Endodermal cell (in vitro differentiated cells): ENCODE data around the gene RAB9B. TPM values are rescaled to one million over a fixed set of nuclear protein-coding genes. Genes with fewer than 3 reads are reported as not detected.
A peak's percentile ranks its signal among the peaks of the same experiment; 100 is the strongest.

ENCODE experiments used
- DNase-seq: peaks from one replicate; pipeline ENCODE4 v3.0.0-alpha.2; 2017
- H3K27ac ChIP-seq: 2 replicates; pipeline ENCODE4 v1.5.1; 2013; ENCODE audit warnings: mild to moderate bottlenecking, low read depth, low read length, moderate library complexity
- H3K27me3 ChIP-seq: 2 replicates; pipeline ENCODE4 v1.6.1; 2013; ENCODE audit warnings: mild to moderate bottlenecking, low read length, moderate library complexity; ENCODE audit not compliant: insufficient read depth, control insufficient read depth, poor library complexity, severe bottlenecking
- H3K36me3 ChIP-seq: 2 replicates; pipeline ENCODE4 v1.7.0; 2013; ENCODE audit warnings: mild to moderate bottlenecking, low read length, moderate library complexity; ENCODE audit not compliant: control insufficient read depth, insufficient read depth
- H3K4me1 ChIP-seq: one replicate; pipeline ENCODE4 v1.7.0; 2013; ENCODE audit warnings: low read length; ENCODE audit not compliant: control insufficient read depth, insufficient read depth
- H3K4me3 ChIP-seq: 2 replicates; pipeline ENCODE4 v1.5.1; 2013; ENCODE audit warnings: mild to moderate bottlenecking, low read length, moderate library complexity
- H3K9ac ChIP-seq: 2 replicates; pipeline ENCODE4 v1.6.1; 2013; ENCODE audit warnings: mild to moderate bottlenecking, low read length, moderate library complexity; ENCODE audit not compliant: poor library complexity, severe bottlenecking; ENCODE audit errors: extremely low read depth
- H3K9me3 ChIP-seq: 2 replicates; pipeline ENCODE4 v1.6.1; 2013; ENCODE audit warnings: mild to moderate bottlenecking, low read length, moderate library complexity; ENCODE audit not compliant: control insufficient read depth
- H3K27ac Mint-ChIP-seq: 2 replicates; pipeline ENCODE4 v1.8.0; 2020; ENCODE audit warnings: mixed read lengths
- H3K27me3 Mint-ChIP-seq: 2 replicates; pipeline ENCODE4 v1.8.0; 2021; ENCODE audit warnings: mild to moderate bottlenecking, mixed read lengths; ENCODE audit not compliant: insufficient read depth
- H3K36me3 Mint-ChIP-seq: 2 replicates; pipeline ENCODE4 v1.8.0; 2020; ENCODE audit warnings: low read depth, mixed read lengths
- H3K4me1 Mint-ChIP-seq: 2 replicates; pipeline ENCODE4 v1.8.0; 2020; ENCODE audit warnings: mixed read lengths
- H3K4me3 Mint-ChIP-seq: 2 replicates; pipeline ENCODE4 v1.8.0; 2020; ENCODE audit warnings: mild to moderate bottlenecking, moderate library complexity, mixed read lengths
- H3K9me3 Mint-ChIP-seq: 2 replicates; pipeline ENCODE4 v1.8.0; 2020; ENCODE audit warnings: mild to moderate bottlenecking, mixed read lengths
- WGBS, 2 experiments: methylation state at CpG; one replicate each; pipeline versions ENCODE4 v1.1.5 to v1.1.7; 2013; ENCODE audit warnings: missing lambda C conversion rate in 2 of 2, mixed read lengths in 1 of 2; ENCODE audit not compliant: insufficient coverage in 1 of 2, insufficient read length in 1 of 2; 5-methylcytosine and 5-hydroxymethylcytosine counted together
- long read RNA-seq, 4 experiments: library from polyadenylated mRNA in 2 of 4; library from RNA in 1 of 4; library from capped mRNA in 1 of 4; stranded (forward) in 3 of 4; unstranded in 1 of 4; transcript quantifications; one replicate each; pipeline ENCODE4 v2.0.0, GENCODE V29; 2020 to 2021; ENCODE audit warnings: inconsistent platforms in 1 of 4
- polyA plus RNA-seq, 2 experiments: library from polyadenylated mRNA; stranded (reverse); fragments of 50-300 nt; gene quantifications; one replicate each; pipeline ENCODE4 v1.2.3, GENCODE V29; 2013
- total RNA-seq, 2 donors: library from RNA; stranded (reverse); fragmentation: NEBNext Ultra II Directional in 1 of 2; extraction: Animal tissue kit (Norgen Biotek cat#: 25700) in 1 of 2; gene quantifications; 2 replicates in 1 of 2; 3 replicates in 1 of 2; pipeline ENCODE4 v1.2.1, GENCODE V29; 2021
- TF ChIP-seq, protein P1 (sequence below): fragments of 200-600 bp; sonication (generic); conservative IDR thresholded peaks from 2 replicates; pipeline ENCODE4 v1.5.0; 2021; ENCODE audit warnings: antibody characterized with exemption, mild to moderate bottlenecking

Gene RAB9B, protein sequence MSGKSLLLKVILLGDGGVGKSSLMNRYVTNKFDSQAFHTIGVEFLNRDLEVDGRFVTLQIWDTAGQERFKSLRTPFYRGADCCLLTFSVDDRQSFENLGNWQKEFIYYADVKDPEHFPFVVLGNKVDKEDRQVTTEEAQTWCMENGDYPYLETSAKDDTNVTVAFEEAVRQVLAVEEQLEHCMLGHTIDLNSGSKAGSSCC
- under 1 TPM; 0.42 to 0.64 TPM for total RNA-seq
- polyA plus RNA-seq (2013, experiment 1 of 2), result 2.0 TPM
- polyA plus RNA-seq (2013, experiment 2 of 2), result 1.8 TPM
- long read RNA-seq, experiment 1, result 0 reads
- long read RNA-seq, experiment 2, partial matches to known transcripts, result 0 of 3 reads
- long read RNA-seq, experiment 2, other reads (novel, unspliced or antisense), result 3 of 3 reads
- long read RNA-seq, experiment 3, result 0 reads
- long read RNA-seq, experiment 4, result 0 reads

DNA sequence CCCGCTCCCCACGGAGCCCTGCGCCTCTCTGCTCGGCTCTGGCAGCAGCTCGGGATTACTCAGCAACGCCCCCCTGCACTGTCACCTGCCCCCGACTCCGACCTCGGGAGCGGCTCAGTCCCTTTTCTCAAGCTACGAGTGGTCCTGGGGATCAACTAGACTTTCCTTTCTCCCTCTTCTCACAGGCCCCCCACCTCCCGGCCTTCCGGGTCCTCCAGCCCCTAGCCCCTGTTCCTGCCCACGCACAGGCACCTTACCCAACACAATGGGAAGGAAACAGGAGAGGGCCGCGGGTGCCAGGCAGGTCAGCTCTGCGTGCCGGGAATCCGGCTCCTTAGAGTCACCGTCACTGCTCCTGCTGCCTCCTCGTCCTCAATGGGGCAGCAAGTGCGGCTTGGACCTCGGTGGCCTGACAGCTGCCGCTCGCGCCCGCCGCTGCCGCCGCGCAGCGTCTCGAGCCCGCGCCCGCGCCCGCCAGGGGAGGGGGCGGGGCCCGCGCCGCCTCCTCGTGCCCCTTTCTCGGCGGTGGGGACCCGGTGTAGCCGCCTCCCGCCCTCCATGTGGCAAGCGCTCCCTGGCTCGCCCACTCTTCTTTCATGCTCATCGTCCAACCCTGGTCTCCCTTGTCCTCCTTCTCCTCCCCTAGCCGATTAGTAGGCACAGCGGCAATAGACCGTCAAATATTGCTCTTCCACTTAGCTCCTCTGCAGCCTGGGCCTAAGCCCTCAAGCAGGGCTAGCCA is at the start of gene RAB9B:
RAB9B (minus strand) TSS at position 455 of the 742 bp plus-strand sequence. CDS start 6,473 bp downstream, outside the sequence.
- Histone ChIP-seq H3K4me3 (peak within 1 kb of the TSS; percentile 82), H3K9ac (no peak within 1 kb of the TSS), H3K9me3 (no peaks in the 10 kb centered on the region), H3K27me3 (peaks cover 53% of the 10 kb centered on the region), H3K36me3 (no peaks in the 10 kb centered on the region), H3K4me1 (no peaks in the 10 kb centered on the region), H3K27ac (no peak within 1 kb of the TSS)
- Mint-ChIP-seq H3K36me3 (no peaks in the 10 kb centered on the region), H3K27ac (no peak within 1 kb of the TSS), H3K4me1 (peaks cover 3% of the 10 kb centered on the region), H3K27me3 (peaks cover 81% of the 10 kb centered on the region), H3K9me3 (no peaks in the 10 kb centered on the region), H3K4me3 (peak within 1 kb of the TSS; percentile 69)
- peak; percentile 93 for DNase-seq
- TF ChIP-seq, protein P1, sequence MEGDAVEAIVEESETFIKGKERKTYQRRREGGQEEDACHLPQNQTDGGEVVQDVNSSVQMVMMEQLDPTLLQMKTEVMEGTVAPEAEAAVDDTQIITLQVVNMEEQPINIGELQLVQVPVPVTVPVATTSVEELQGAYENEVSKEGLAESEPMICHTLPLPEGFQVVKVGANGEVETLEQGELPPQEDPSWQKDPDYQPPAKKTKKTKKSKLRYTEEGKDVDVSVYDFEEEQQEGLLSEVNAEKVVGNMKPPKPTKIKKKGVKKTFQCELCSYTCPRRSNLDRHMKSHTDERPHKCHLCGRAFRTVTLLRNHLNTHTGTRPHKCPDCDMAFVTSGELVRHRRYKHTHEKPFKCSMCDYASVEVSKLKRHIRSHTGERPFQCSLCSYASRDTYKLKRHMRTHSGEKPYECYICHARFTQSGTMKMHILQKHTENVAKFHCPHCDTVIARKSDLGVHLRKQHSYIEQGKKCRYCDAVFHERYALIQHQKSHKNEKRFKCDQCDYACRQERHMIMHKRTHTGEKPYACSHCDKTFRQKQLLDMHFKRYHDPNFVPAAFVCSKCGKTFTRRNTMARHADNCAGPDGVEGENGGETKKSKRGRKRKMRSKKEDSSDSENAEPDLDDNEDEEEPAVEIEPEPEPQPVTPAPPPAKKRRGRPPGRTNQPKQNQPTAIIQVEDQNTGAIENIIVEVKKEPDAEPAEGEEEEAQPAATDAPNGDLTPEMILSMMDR, result no peak
- 1% methylated on average over 54 of the region's 54 CpGs; no CpG with 5 or more reads in 1 of the 2 experiments for WGBS, 2 experiments

DNA sequence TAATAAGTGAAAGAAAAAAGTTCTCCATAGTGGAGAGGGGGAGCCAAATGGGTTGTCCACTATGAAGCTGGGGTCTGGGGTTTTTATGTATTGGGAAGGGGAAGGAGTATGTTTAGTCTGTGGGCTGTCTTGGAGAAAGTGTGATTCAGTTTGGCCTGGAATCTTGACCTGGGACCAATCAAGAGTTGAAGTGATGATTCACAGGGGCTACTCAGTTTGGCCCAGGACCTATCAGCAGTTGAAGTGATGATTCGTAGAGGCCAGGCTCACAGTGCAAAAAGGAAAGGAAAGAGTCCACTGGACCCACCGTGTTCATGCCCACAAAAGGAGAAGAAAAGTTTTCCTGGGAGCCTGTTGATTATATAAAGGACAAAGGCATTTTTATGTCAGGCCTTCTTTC is 47.3 kb upstream of the RAB9B start:
- Mint-ChIP-seq H3K4me1 (no peaks in the 10 kb centered on the region), H3K4me3 (no peak overlapping the region), H3K36me3 (no peaks in the 10 kb centered on the region), H3K27ac (no peak overlapping the region), H3K27me3 (peaks cover 15% of the 10 kb centered on the region), H3K9me3 (peaks cover 10% of the 10 kb centered on the region)
- WGBS, 2 experiments, result 89% methylated on average over 2 of the region's 2 CpGs; no CpG with 5 or more reads in 1 of the 2 experiments
- DNase-seq, result no peak
- TF ChIP-seq, protein P1, result no peak
- Histone ChIP-seq H3K9ac (no peak overlapping the region), H3K27ac (no peak overlapping the region), H3K27me3 (no peaks in the 10 kb centered on the region), H3K4me3 (no peak overlapping the region), H3K9me3 (no peaks in the 10 kb centered on the region), H3K36me3 (no peaks in the 10 kb centered on the region), H3K4me1 (no peaks in the 10 kb centered on the region)

DNA sequence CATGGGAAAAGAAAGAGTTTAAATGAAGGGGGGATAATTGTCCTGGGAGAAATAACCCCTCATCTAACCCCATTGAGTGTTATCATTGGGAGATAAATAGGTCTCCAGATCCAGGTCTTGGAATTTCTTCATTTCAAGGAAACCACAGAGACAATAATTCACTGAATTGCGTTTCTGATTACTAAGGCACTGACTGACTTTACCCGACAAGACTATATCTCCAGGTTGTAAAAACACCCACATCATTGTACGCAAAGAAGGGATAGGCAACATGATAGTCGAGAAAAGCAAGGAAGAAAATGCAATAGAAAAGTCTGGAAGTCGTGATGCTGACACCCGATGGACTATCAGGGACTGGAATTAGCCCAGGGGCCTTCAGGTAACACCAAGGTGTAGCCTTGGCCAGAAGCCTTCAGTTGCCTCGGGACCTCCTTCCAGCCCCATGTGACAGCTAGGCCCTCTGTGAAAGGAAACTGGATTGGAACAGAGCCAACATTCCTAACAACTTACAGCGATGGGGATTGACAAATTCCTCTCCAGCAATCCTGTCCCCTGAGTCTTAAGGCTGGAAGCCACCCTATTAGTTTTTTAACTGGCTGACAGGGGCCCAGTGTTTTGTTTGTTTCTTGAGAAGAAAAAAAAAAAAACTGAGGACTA is 46.5 kb upstream of the RAB9B start:
- H3K36me3 Mint-ChIP-seq, result no peaks in the 10 kb centered on the region
- Histone ChIP-seq H3K9ac (no peak overlapping the region), H3K4me3 (no peak overlapping the region), H3K36me3 (no peaks in the 10 kb centered on the region), H3K27me3 (no peaks in the 10 kb centered on the region), H3K9me3 (no peaks in the 10 kb centered on the region), H3K27ac (no peak overlapping the region), H3K4me1 (no peaks in the 10 kb centered on the region)
- peak; percentile 57 for DNase-seq
- peaks cover 10% of the 10 kb centered on the region for H3K9me3 Mint-ChIP-seq
- 92 to 100% methylated on average over 2 to 8 of the region's 8 CpGs for WGBS, 2 experiments
- TF ChIP-seq, protein P1, result no peak
- H3K27ac Mint-ChIP-seq, result no peak overlapping the region
- H3K4me3 Mint-ChIP-seq, result no peak overlapping the region
- H3K27me3 Mint-ChIP-seq, result peaks cover 13% of the 10 kb centered on the region
- H3K4me1 Mint-ChIP-seq, result no peaks in the 10 kb centered on the region
